Activated CD8-positive, alpha-beta memory T cell treated with anti-CD3 and anti-CD28 coated beads for 36 hours (primary cell): Measurements from ENCODE around the gene SYNC. TPM values are rescaled to one million over a fixed set of nuclear protein-coding genes. Genes with fewer than 3 reads are reported as not detected.
"Not testable (repeated sequence)": the region's sequence is repeated elsewhere in the genome, so short reads cannot be mapped to it uniquely, and the experiment has no call there.

ENCODE experiments used
- CTCF ChIA-PET: fragments of 350-600 bp; sonication (Branson Sonifier 250); formaldehyde crosslinking; loops from one replicate; lab custom pipeline; 2021; ENCODE audit warnings: antibody characterized with exemption; lab: Charles Lee
- POLR2A ChIA-PET: fragments of 350-600 bp; sonication (Branson Sonifier 250); formaldehyde crosslinking; loops from one replicate; lab custom pipeline; 2021; ENCODE audit warnings: antibody characterized with exemption; lab: Charles Lee
- total RNA-seq, 2 experiments: library from RNA; stranded (reverse); gene quantifications; one replicate each; pipeline ENCODE4 v1.2.3, GENCODE V29; 2021

The SYNC gene
- total RNA-seq, 2 experiments from 2014 or later, result not detected

GRCh38 chr1:32727876-32728275, 25.3 kb upstream of the SYNC start:
- CTCF ChIA-PET, result no interaction called here
- POLR2A ChIA-PET, result no interaction called here

GRCh38 chr1:32725615-32725982, 23.0 kb upstream of the SYNC start:
- CTCF ChIA-PET, result interaction anchor here (0.7 to 1.5 kb wide), 2 partner anchors 13 to 47 kb away, joined by 3 to 4 read pairs; no protein-coding TSS in a partner anchor
- POLR2A ChIA-PET, result no interaction called here

- ChIA-PET POLR2A (no interaction called here), CTCF (interaction anchor here (0.7 to 1.5 kb wide), 2 partner anchors 13 to 48 kb away, joined by 3 to 4 read pairs; no protein-coding TSS in a partner anchor)
These were observed 22.4 kb upstream of the SYNC start for GRCh38 chr1:32724678-32725614.

- ChIA-PET CTCF (no interaction called here), POLR2A (interaction anchor here (0.6 kb wide), 1 partner anchor 41 kb away, joined by 4 read pairs; no protein-coding TSS in a partner anchor)
These were observed 17.2 kb upstream of the SYNC start for GRCh38 chr1:32719681-32720275.

- POLR2A ChIA-PET, result no interaction called here
- CTCF ChIA-PET, result no interaction called here
These were observed 16.0 kb upstream of the SYNC start for GRCh38 chr1:32718527-32718926.

- CTCF ChIA-PET, result interaction anchor here (0.7 to 1.1 kb wide), 2 partner anchors 56 to 1128 kb away, joined by 3 read pairs; no protein-coding TSS in a partner anchor
- POLR2A ChIA-PET, result interaction anchor here (0.7 kb wide), 1 partner anchor 343 kb away, joined by 8 read pairs; no protein-coding TSS in a partner anchor
These were observed 15.5 kb upstream of the SYNC start for GRCh38 chr1:32718036-32718435.

GRCh38 chr1:32717503-32717902, 14.9 kb upstream of the SYNC start:
- ChIA-PET POLR2A (interaction anchor here (0.7 kb wide), 1 partner anchor 344 kb away, joined by 8 read pairs; no protein-coding TSS in a partner anchor), CTCF (interaction anchor here (0.7 to 1.1 kb wide), 3 partner anchors 19 to 1127 kb away, joined by 3 to 5 read pairs (median 3); no protein-coding TSS in a partner anchor)

- POLR2A ChIA-PET, result no interaction called here
- CTCF ChIA-PET, result interaction anchor here (0.6 to 1.3 kb wide), 3 partner anchors 20 to 196 kb away, joined by 4 to 6 read pairs (median 5); no protein-coding TSS in a partner anchor
These were observed 14.0 kb upstream of the SYNC start for GRCh38 chr1:32716312-32717148.

- POLR2A ChIA-PET, result no interaction called here
- CTCF ChIA-PET, result interaction anchor here (1.3 kb wide), 1 partner anchor 57 kb away, joined by 6 read pairs; no protein-coding TSS in a partner anchor
These were observed 13.3 kb upstream of the SYNC start for GRCh38 chr1:32715901-32716311.

GRCh38 chr1:32714277-32714676, 11.7 kb upstream of the SYNC start:
- ChIA-PET POLR2A (no interaction called here), CTCF (interaction anchor here (1.1 to 3.7 kb wide), 2 partner anchors 60 to 194 kb away, joined by 3 to 65 read pairs; no protein-coding TSS in a partner anchor)

GRCh38 chr1:32713081-32713480, 10.5 kb upstream of the SYNC start:
- ChIA-PET POLR2A (interaction anchor here (0.6 to 1.3 kb wide), 3 partner anchors 60 to 182 kb away, joined by 3 to 7 read pairs (median 5); partner anchors contain the start of gene RBBP4), CTCF (interaction anchor here (0.7 to 3.7 kb wide), 20 partner anchors 12 to 1099 kb away, joined by 3 to 65 read pairs (median 5); partner anchors contain the start of gene SYNC)

- CTCF ChIA-PET, result interaction anchor here (1.0 to 3.7 kb wide), 8 partner anchors 13 to 160 kb away, joined by 3 to 65 read pairs (median 6); no protein-coding TSS in a partner anchor
- POLR2A ChIA-PET, result not testable (repeated sequence)
These were observed 8.7 kb upstream of the SYNC start for GRCh38 chr1:32711221-32711620.

- ChIA-PET POLR2A (no interaction called here), CTCF (interaction anchor here (1.9 kb wide), 2 partner anchors 63 to 64 kb away, joined by 5 to 6 read pairs; no protein-coding TSS in a partner anchor)
These were observed 6.9 kb upstream of the SYNC start for GRCh38 chr1:32709476-32709875.

- POLR2A ChIA-PET, result no interaction called here
- CTCF ChIA-PET, result interaction anchor here (0.6 to 1.9 kb wide), 4 partner anchors 24 to 118 kb away, joined by 3 to 6 read pairs (median 4); no protein-coding TSS in a partner anchor
These were observed 6.5 kb upstream of the SYNC start for GRCh38 chr1:32709075-32709474.

GRCh38 chr1:32706491-32706890, 3.9 kb upstream of the SYNC start:
- CTCF ChIA-PET, result interaction anchor here (0.6 kb wide), 1 partner anchor 202 kb away, joined by 3 read pairs; no protein-coding TSS in a partner anchor

GRCh38 chr1:32705516-32705915, 2.9 kb upstream of the SYNC start:
- POLR2A ChIA-PET, result no interaction called here
- CTCF ChIA-PET, result no interaction called here

More at GRCh38 chr1:32706491-32706890, 3.9 kb upstream of the SYNC start:
- POLR2A ChIA-PET, result no interaction called here

- CTCF ChIA-PET, result interaction anchor here (1.7 kb wide), 1 partner anchor 183 kb away, joined by 5 read pairs; no protein-coding TSS in a partner anchor
- POLR2A ChIA-PET, result no interaction called here
These were observed 1.1 kb upstream of the SYNC start for GRCh38 chr1:32703479-32704291.
